ENCODE measurements around the gene HOGA1. TPM values are rescaled to one million over a fixed set of nuclear protein-coding genes. Genes with fewer than 3 reads are reported as not detected.

HOGA1 gene
- total RNA-seq, 4 donors from 2014 or later: 0.26 to 2.5 (median 0.97) TPM

GRCh38 chr10:97570146-97570788 lies 13.9 kb upstream of the HOGA1 start:
- H3K4me1 ChIP-seq: no peaks in the 10 kb centered on the region
- no peaks in the 10 kb centered on the region for H3K27me3 ChIP-seq
- no peak overlapping the region for H3K4me3 ChIP-seq
- H3K27ac ChIP-seq: no peak overlapping the region
- intact Hi-C loops (cut with DNase I; ENCODE audit: low total_unique reads): no loop called here
- H3K9me3 ChIP-seq: no peaks in the 10 kb centered on the region
- DNase-seq: no peak
- H3K36me3 ChIP-seq: no peaks in the 10 kb centered on the region
- no peak for TF ChIP-seq CTCF (IDR thresholded peaks at IDR 0.05)
- no peak for TF ChIP-seq POLR2A (IDR thresholded peaks at IDR 0.05)

- intact Hi-C loops (cut with DNase I; ENCODE audit: low total_unique reads): no loop called here
- TF ChIP-seq CTCF (IDR thresholded peaks at IDR 0.05): no peak
- TF ChIP-seq POLR2A (IDR thresholded peaks at IDR 0.05): no peak
Observed at GRCh38 chr10:97570789-97571471, 13.3 kb upstream of the HOGA1 start.

GRCh38 chr10:97571622-97572021 lies 12.6 kb upstream of the HOGA1 start:
- TF ChIP-seq POLR2A (IDR thresholded peaks at IDR 0.05): no peak
- no peak for TF ChIP-seq CTCF (IDR thresholded peaks at IDR 0.05)
- DNase-seq: no peak
- Histone ChIP-seq H3K4me3 (no peak overlapping the region), H3K27me3 (no peaks in the 10 kb centered on the region), H3K27ac (no peak overlapping the region), H3K4me1 (no peaks in the 10 kb centered on the region), H3K36me3 (no peaks in the 10 kb centered on the region), H3K9me3 (no peaks in the 10 kb centered on the region)
- intact Hi-C loops (cut with DNase I; ENCODE audit: low total_unique reads): no loop called here

More at GRCh38 chr10:97570789-97571471, 13.3 kb upstream of the HOGA1 start:
- H3K27me3 ChIP-seq: no peaks in the 10 kb centered on the region
- no peaks in the 10 kb centered on the region for H3K9me3 ChIP-seq
- no peak for DNase-seq
- H3K4me3 ChIP-seq: no peak overlapping the region
- H3K4me1 ChIP-seq: no peaks in the 10 kb centered on the region
- no peak overlapping the region for H3K27ac ChIP-seq
- no peaks in the 10 kb centered on the region for H3K36me3 ChIP-seq

- peak; percentile 71 for DNase-seq
- Histone ChIP-seq H3K4me3 (no peak within 1 kb of the TSS), H3K27ac (no peak within 1 kb of the TSS), H3K9me3 (no peaks in the 10 kb centered on the region), H3K36me3 (no peaks in the 10 kb centered on the region), H3K27me3 (no peaks in the 10 kb centered on the region), H3K4me1 (no peaks in the 10 kb centered on the region)
- TF ChIP-seq CTCF (IDR thresholded peaks at IDR 0.05) (peak; percentile 70 to 80 (median 76)), POLR2A (IDR thresholded peaks at IDR 0.05) (peak in 1 of 2 donors; percentile 16)
- intact Hi-C loops (cut with DNase I; ENCODE audit: low total_unique reads): no loop called here
Observed at GRCh38 chr10:97572214-97572989, 11.8 kb upstream of the HOGA1 start, which contains the start of gene ANKRD2. Gene ANKRD2, plus strand, starts transcription at chr10:97572779. Its CDS starts 10 bp downstream, at chr10:97572789.
